Gastrocnemius medialis (tissue), 4 donors: Measurements from ENCODE around the gene TSHZ1.

Experiments
- POLR2A ChIP-seq, 2 donors: fragments of 450-650 bp; IDR thresholded peaks; one replicate each; pipeline ENCODE4 v1.6.1; 2017; ENCODE audit warnings: antibody characterized with exemption in 2 of 2, mild to moderate bottlenecking in 2 of 2, moderate library complexity in 2 of 2
- TF ChIP-seq, protein P1 (sequence below), 5 experiments: fragments of 450-650 bp in 3 of 5; fragments of 200-600 bp in 2 of 5; sonication (generic) in 2 of 5; IDR thresholded peaks in 4 of 5; conservative IDR thresholded peaks in 1 of 5; 1 replicate in 4 of 5; 2 replicates in 1 of 5; pipeline ENCODE4 v1.5.1; 2016 to 2019; ENCODE audit warnings: antibody characterized with exemption in 5 of 5, mild to moderate bottlenecking in 3 of 5, moderate library complexity in 3 of 5

DNA sequence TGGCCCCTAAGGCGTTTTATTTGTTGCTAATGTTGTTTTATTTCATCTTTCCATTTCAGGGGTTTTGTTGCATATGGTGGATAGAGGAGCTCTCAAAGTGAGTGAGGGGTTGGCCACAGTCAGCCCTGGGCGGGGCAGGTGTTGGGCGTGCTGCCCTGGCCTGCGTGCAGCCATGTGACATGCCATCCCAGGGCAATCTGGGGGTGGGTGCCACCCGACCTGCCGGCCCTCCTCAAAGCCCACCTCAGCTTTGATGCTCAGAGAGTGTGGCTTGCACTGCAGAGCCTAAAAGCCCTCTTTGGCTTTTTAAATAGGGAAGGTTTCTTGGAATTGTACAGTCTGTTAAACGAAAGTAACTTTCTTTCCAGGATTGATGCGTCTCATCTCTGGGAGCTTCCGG, 18.4 kb downstream of the TSHZ1 start:
- TF ChIP-seq, protein P1, sequence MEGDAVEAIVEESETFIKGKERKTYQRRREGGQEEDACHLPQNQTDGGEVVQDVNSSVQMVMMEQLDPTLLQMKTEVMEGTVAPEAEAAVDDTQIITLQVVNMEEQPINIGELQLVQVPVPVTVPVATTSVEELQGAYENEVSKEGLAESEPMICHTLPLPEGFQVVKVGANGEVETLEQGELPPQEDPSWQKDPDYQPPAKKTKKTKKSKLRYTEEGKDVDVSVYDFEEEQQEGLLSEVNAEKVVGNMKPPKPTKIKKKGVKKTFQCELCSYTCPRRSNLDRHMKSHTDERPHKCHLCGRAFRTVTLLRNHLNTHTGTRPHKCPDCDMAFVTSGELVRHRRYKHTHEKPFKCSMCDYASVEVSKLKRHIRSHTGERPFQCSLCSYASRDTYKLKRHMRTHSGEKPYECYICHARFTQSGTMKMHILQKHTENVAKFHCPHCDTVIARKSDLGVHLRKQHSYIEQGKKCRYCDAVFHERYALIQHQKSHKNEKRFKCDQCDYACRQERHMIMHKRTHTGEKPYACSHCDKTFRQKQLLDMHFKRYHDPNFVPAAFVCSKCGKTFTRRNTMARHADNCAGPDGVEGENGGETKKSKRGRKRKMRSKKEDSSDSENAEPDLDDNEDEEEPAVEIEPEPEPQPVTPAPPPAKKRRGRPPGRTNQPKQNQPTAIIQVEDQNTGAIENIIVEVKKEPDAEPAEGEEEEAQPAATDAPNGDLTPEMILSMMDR (IDR thresholded peaks at IDR 0.05 in 4 of 5, conservative IDR thresholded peaks at IDR 0.05 in 1 of 5), result no peak
- TF ChIP-seq POLR2A (IDR thresholded peaks at IDR 0.05), result no peak
